Omental fat pad (tissue), 4 donors: ENCODE measurements around the gene L3MBTL3. TPM values are rescaled to one million over a fixed set of nuclear protein-coding genes. Genes with fewer than 3 reads are reported as not detected.

ENCODE experiments used
- ATAC-seq: fragments of 150-250 bp; one replicate; pipeline ENCODE4 v1.9.1; 2016; ENCODE audit warnings: mild to moderate bottlenecking, moderate library complexity; ENCODE audit not compliant: low FRiP score
- DNase-seq: peaks from one replicate; pipeline ENCODE4 v3.0.0-alpha.2; 2019; ENCODE audit warnings: low spot score
- CTCF ChIP-seq, 3 donors: fragments of 450-650 bp; IDR thresholded peaks; one replicate each; pipeline ENCODE4 v1.5.1; 2016 to 2017; ENCODE audit warnings: antibody characterized with exemption in 3 of 3, mild to moderate bottlenecking in 3 of 3, moderate library complexity in 2 of 3
- total RNA-seq, 4 donors: library from RNA; depleted of rRNA; stranded (reverse); fragments of >200 nt; gene quantifications; one replicate each; pipeline ENCODE4 v1.1.0, GENCODE V29; 2016

Gene L3MBTL3
- total RNA-seq, 4 donors from 2014 or later: 6.9 to 22.2 (median 8.0) TPM

GRCh38 chr6:130132286-130132701 lies 113.9 kb downstream of the L3MBTL3 start:
- DNase-seq: no peak
- TF ChIP-seq CTCF (IDR thresholded peaks at IDR 0.05): no peak
- no peak for ATAC-seq

GRCh38 chr6:130134582-130134981 lies 116.2 kb downstream of the L3MBTL3 start:
- DNase-seq (no peak), ATAC-seq (no peak)
- no peak for TF ChIP-seq CTCF (IDR thresholded peaks at IDR 0.05)

GRCh38 chr6:130136798-130137197 lies 118.4 kb downstream of the L3MBTL3 start:
- ATAC-seq (no peak), DNase-seq (no peak)
- TF ChIP-seq CTCF (IDR thresholded peaks at IDR 0.05): no peak

GRCh38 chr6:130138116-130138908 lies 119.9 kb downstream of the L3MBTL3 start:
- DNase-seq (no peak), ATAC-seq (no peak)
- no peak for TF ChIP-seq CTCF (IDR thresholded peaks at IDR 0.05)

GRCh38 chr6:130138909-130139242 lies 120.5 kb downstream of the L3MBTL3 start:
- TF ChIP-seq CTCF (IDR thresholded peaks at IDR 0.05): no peak
- DNase-seq (no peak), ATAC-seq (no peak)

GRCh38 chr6:130140084-130140483 lies 121.7 kb downstream of the L3MBTL3 start:
- no peak for TF ChIP-seq CTCF (IDR thresholded peaks at IDR 0.05)
- ATAC-seq (no peak), DNase-seq (no peak)

GRCh38 chr6:130143709-130144108 lies 125.3 kb downstream of the L3MBTL3 start:
- no peak for DNase-seq
- TF ChIP-seq CTCF (IDR thresholded peaks at IDR 0.05): no peak
- ATAC-seq: no peak
